ENCODE results near the gene IL1RAPL2.

DNA sequence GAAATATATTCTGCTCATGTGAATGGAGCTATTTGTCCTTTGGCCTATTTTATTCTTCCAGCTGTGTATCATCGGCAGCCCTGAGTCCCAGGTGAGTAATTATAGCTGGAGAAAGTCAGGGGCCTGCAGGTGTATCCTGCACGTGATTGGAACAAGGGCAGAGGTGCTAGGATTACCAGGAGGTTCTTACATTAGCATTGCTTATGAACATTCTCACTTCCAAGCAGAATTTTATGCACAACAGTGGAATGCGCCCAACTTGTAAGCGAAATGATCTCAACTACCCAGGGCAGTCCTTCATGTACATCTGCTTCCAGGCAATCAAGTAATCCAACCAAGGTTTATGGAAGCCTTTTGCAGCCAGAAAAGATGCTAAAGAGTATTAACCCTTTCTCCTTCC, 1187.4 kb downstream of the IL1RAPL2 start:
- TF ChIP-seq, protein P1, sequence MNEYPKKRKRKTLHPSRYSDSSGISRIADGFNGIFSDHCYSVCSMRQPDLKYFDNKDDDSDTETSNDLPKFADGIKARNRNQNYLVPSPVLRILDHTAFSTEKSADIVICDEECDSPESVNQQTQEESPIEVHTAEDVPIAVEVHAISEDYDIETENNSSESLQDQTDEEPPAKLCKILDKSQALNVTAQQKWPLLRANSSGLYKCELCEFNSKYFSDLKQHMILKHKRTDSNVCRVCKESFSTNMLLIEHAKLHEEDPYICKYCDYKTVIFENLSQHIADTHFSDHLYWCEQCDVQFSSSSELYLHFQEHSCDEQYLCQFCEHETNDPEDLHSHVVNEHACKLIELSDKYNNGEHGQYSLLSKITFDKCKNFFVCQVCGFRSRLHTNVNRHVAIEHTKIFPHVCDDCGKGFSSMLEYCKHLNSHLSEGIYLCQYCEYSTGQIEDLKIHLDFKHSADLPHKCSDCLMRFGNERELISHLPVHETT (tag by site-specific recombination; IDR thresholded peaks at IDR 0.05): no peak
- TF ChIP-seq, protein P2, sequence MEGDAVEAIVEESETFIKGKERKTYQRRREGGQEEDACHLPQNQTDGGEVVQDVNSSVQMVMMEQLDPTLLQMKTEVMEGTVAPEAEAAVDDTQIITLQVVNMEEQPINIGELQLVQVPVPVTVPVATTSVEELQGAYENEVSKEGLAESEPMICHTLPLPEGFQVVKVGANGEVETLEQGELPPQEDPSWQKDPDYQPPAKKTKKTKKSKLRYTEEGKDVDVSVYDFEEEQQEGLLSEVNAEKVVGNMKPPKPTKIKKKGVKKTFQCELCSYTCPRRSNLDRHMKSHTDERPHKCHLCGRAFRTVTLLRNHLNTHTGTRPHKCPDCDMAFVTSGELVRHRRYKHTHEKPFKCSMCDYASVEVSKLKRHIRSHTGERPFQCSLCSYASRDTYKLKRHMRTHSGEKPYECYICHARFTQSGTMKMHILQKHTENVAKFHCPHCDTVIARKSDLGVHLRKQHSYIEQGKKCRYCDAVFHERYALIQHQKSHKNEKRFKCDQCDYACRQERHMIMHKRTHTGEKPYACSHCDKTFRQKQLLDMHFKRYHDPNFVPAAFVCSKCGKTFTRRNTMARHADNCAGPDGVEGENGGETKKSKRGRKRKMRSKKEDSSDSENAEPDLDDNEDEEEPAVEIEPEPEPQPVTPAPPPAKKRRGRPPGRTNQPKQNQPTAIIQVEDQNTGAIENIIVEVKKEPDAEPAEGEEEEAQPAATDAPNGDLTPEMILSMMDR (tag by site-specific recombination; IDR thresholded peaks at IDR 0.05): no peak
- TF ChIP-seq ZNF335 (tag by site-specific recombination; conservative IDR thresholded peaks at IDR 0.05): no peak

All from HEK293 (cell line).